Mesothelial cell of epicardium (in vitro differentiated cells): ENCODE results near the gene KCNK1. TPM values are rescaled to one million over a fixed set of nuclear protein-coding genes. Genes with fewer than 3 reads are reported as not detected.

Source experiments
- DNase-seq, 2 experiments: peaks; one replicate each; pipeline ENCODE4 v3.0.0; 2021; ENCODE audit warnings: low spot score in 2 of 2; ENCODE audit not compliant: unreplicated experiment in 2 of 2
- H3K27ac Mint-ChIP-seq: 2 replicates; pipeline ENCODE4 v1.8.0; 2021; ENCODE audit warnings: mixed read lengths
- H3K27me3 Mint-ChIP-seq: 2 replicates; pipeline ENCODE4 v1.8.0; 2021; ENCODE audit warnings: low read depth, mixed read lengths
- H3K36me3 Mint-ChIP-seq: 2 replicates; pipeline ENCODE4 v1.8.0; 2021; ENCODE audit warnings: mixed read lengths
- H3K4me1 Mint-ChIP-seq: 2 replicates; pipeline ENCODE4 v1.8.0; 2021; ENCODE audit warnings: mixed read lengths
- H3K4me3 Mint-ChIP-seq: 2 replicates; pipeline ENCODE4 v1.8.0; 2021; ENCODE audit warnings: mild to moderate bottlenecking, moderate library complexity, mixed read lengths
- H3K9me3 Mint-ChIP-seq: 2 replicates; pipeline ENCODE4 v1.8.0; 2021; ENCODE audit warnings: mixed read lengths
- total RNA-seq: library from RNA; stranded (reverse); gene quantifications from 3 replicates; pipeline ENCODE4 v1.2.1, GENCODE V29; 2021
- TF ChIP-seq, protein P1 (sequence below): fragments of 200-600 bp; sonication (generic); IDR thresholded peaks from one replicate; pipeline ENCODE4 v1.5.0; 2021; ENCODE audit warnings: antibody characterized with exemption; ENCODE audit not compliant: unreplicated experiment

Gene KCNK1
- total RNA-seq, 1 donor from 2014 or later, result 14.6 TPM

DNA sequence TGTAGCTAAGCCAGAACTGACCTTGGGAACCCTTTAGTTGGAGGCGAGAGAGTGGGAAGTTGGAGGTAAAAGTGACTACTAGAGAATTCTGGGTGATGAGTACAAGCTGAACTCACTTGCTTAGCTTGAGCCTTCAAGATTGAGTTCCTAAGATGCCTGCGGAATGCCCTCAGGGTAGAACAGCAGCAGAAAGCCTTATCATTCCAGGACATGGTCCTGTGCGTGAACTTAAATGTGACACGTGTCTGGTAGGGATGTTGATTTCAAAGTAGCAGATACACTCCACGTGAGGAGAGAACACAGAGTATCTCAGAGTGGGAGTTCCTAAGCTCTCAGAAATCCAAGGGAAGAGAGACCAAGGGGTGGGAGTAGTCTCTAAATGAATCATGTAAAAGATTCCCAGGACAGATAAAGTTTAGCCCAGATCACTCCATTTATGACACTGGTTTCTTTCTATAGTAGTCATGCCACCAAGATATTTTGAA is 60.1 kb downstream of the KCNK1 start:
- no peak for DNase-seq
- Mint-ChIP-seq H3K36me3 (peaks cover 25% of the 10 kb centered on the region), H3K27ac (peak overlapping the region; percentile 89), H3K4me1 (peaks cover 21% of the 10 kb centered on the region), H3K27me3 (no peaks in the 10 kb centered on the region), H3K4me3 (no peak overlapping the region), H3K9me3 (peaks cover 11% of the 10 kb centered on the region)
- TF ChIP-seq, protein P1, sequence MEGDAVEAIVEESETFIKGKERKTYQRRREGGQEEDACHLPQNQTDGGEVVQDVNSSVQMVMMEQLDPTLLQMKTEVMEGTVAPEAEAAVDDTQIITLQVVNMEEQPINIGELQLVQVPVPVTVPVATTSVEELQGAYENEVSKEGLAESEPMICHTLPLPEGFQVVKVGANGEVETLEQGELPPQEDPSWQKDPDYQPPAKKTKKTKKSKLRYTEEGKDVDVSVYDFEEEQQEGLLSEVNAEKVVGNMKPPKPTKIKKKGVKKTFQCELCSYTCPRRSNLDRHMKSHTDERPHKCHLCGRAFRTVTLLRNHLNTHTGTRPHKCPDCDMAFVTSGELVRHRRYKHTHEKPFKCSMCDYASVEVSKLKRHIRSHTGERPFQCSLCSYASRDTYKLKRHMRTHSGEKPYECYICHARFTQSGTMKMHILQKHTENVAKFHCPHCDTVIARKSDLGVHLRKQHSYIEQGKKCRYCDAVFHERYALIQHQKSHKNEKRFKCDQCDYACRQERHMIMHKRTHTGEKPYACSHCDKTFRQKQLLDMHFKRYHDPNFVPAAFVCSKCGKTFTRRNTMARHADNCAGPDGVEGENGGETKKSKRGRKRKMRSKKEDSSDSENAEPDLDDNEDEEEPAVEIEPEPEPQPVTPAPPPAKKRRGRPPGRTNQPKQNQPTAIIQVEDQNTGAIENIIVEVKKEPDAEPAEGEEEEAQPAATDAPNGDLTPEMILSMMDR, result no peak

DNA sequence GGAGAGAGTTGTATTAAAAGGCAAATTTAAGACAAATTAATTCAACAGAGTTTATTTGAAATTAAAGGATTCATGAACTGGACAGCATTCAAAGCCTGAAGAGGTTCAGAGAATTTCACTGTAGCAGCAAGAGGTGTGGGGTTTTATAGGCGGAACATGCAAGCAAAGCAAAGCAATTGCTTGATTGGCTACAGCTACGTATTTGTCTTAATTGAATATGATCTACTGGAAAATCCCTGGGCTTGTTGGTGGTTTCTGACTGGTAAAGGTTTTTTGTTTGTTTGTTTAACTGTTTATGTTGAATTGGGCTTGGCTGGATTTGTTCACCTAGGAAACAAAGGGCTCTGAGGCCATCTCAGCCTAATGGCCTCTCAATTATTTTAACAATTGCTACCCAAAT is 61.5 kb downstream of the KCNK1 start:
- peaks cover 18% of the 10 kb centered on the region for H3K36me3 Mint-ChIP-seq
- H3K4me1 Mint-ChIP-seq, result peaks cover 25% of the 10 kb centered on the region

GRCh38 chr1:233675893-233676292 is 62.0 kb downstream of the KCNK1 start:
- Mint-ChIP-seq H3K36me3 (peaks cover 16% of the 10 kb centered on the region), H3K9me3 (peaks cover 15% of the 10 kb centered on the region), H3K4me1 (peaks cover 25% of the 10 kb centered on the region), H3K27ac (no peak overlapping the region), H3K27me3 (no peaks in the 10 kb centered on the region), H3K4me3 (no peak overlapping the region)
- DNase-seq, result no peak
- TF ChIP-seq, protein P1, result no peak

More for the DNA sequence above, 61.5 kb downstream of the KCNK1 start:
- Mint-ChIP-seq H3K9me3 (peaks cover 16% of the 10 kb centered on the region), H3K4me3 (no peak overlapping the region), H3K27ac (no peak overlapping the region), H3K27me3 (no peaks in the 10 kb centered on the region)
- TF ChIP-seq, protein P1, result no peak
- DNase-seq, result no peak

DNA sequence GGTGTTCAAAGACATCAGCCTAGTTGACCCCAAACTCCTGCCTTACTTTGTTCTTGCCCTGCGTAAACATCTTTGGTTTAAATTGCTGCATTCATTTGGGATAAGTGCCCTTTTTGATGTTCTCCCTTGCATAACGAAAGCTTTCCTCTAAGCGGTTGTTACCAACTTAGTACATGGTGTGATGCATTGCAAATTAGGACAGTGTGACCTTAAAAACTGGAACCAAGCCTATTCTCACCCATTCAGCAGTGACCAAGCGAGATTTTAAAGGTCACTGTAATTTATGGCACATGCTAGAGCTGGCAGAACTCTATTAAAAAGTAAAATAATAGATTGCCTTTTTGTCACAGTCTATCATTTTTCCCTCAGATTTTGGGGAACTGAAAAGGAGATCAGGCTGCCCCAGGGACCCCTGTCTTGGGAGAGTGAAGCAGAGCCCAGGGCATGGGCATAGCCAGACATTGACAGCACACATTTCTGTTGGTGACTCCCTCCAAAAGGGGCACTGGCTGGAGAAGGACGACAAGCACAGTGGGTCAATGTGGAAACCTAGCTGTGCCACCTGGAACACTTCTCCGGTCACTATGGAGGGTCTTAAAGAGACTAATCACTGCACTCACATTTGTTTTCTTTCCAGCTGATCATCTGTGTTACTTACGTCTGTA is 63.9 kb downstream of the KCNK1 start:
- Mint-ChIP-seq H3K27ac (no peak overlapping the region), H3K9me3 (peaks cover 15% of the 10 kb centered on the region), H3K27me3 (no peaks in the 10 kb centered on the region), H3K4me1 (peaks cover 24% of the 10 kb centered on the region), H3K4me3 (no peak overlapping the region), H3K36me3 (peaks cover 11% of the 10 kb centered on the region)
- DNase-seq, result no peak
- TF ChIP-seq, protein P1, result no peak

- DNase-seq, result no peak
- TF ChIP-seq, protein P1, result no peak
- no peak overlapping the region for H3K4me3 Mint-ChIP-seq
- peaks cover 15% of the 10 kb centered on the region for H3K4me1 Mint-ChIP-seq
- peaks cover 11% of the 10 kb centered on the region for H3K36me3 Mint-ChIP-seq
- H3K27me3 Mint-ChIP-seq, result no peaks in the 10 kb centered on the region
- H3K27ac Mint-ChIP-seq, result no peak overlapping the region
- peaks cover 15% of the 10 kb centered on the region for H3K9me3 Mint-ChIP-seq
Observed at GRCh38 chr1:233679030-233679429, 65.1 kb downstream of the KCNK1 start.
